Measurements from ENCODE around the gene ADGRL2. TPM values are rescaled to one million over a fixed set of nuclear protein-coding genes. Genes with fewer than 3 reads are reported as not detected.

Gene ADGRL2
- total RNA-seq, 1 experiment from 2014 or later, result 94.0 TPM

- H3K27me3 ChIP-seq (ENCODE audit: control insufficient read depth, insufficient read depth, low read length), result no peaks in the 10 kb centered on the region
- H3K4me3 ChIP-seq (ENCODE audit: insufficient read depth, low read depth, low read length), result no peak overlapping the region
- no peaks in the 10 kb centered on the region for H3K36me3 ChIP-seq (replicated peaks; ENCODE audit: control insufficient read depth, insufficient read depth, low read length)
- DNase-seq, result no peak
Measured at GRCh38 chr1:81823082-81823481, 22.3 kb downstream of the ADGRL2 start.

GRCh38 chr1:81824759-81825158, 24.0 kb downstream of the ADGRL2 start:
- no peak overlapping the region for H3K4me3 ChIP-seq (ENCODE audit: insufficient read depth, low read depth, low read length)
- H3K36me3 ChIP-seq (replicated peaks; ENCODE audit: control insufficient read depth, insufficient read depth, low read length), result no peaks in the 10 kb centered on the region
- no peaks in the 10 kb centered on the region for H3K27me3 ChIP-seq (ENCODE audit: control insufficient read depth, insufficient read depth, low read length)
- no peak for DNase-seq

GRCh38 chr1:81827942-81828341, 27.2 kb downstream of the ADGRL2 start:
- no peaks in the 10 kb centered on the region for H3K36me3 ChIP-seq (replicated peaks; ENCODE audit: control insufficient read depth, insufficient read depth, low read length)
- no peak overlapping the region for H3K4me3 ChIP-seq (ENCODE audit: insufficient read depth, low read depth, low read length)
- no peak for DNase-seq
- H3K27me3 ChIP-seq (ENCODE audit: control insufficient read depth, insufficient read depth, low read length), result no peaks in the 10 kb centered on the region

GRCh38 chr1:81832573-81832972, 31.8 kb downstream of the ADGRL2 start:
- H3K36me3 ChIP-seq (replicated peaks; ENCODE audit: control insufficient read depth, insufficient read depth, low read length), result no peaks in the 10 kb centered on the region
- DNase-seq, result no peak

GRCh38 chr1:81833722-81834121, 33.0 kb downstream of the ADGRL2 start:
- no peak for DNase-seq
- no peaks in the 10 kb centered on the region for H3K27me3 ChIP-seq (ENCODE audit: control insufficient read depth, insufficient read depth, low read length)
- H3K36me3 ChIP-seq (replicated peaks; ENCODE audit: control insufficient read depth, insufficient read depth, low read length), result no peaks in the 10 kb centered on the region
- H3K4me3 ChIP-seq (ENCODE audit: insufficient read depth, low read depth, low read length), result no peak overlapping the region

More at GRCh38 chr1:81832573-81832972, 31.8 kb downstream of the ADGRL2 start:
- Histone ChIP-seq H3K27me3 (ENCODE audit: control insufficient read depth, insufficient read depth, low read length) (no peaks in the 10 kb centered on the region), H3K4me3 (ENCODE audit: insufficient read depth, low read depth, low read length) (no peak overlapping the region)

GRCh38 chr1:81834268-81834667, 33.5 kb downstream of the ADGRL2 start:
- Histone ChIP-seq H3K36me3 (replicated peaks; ENCODE audit: control insufficient read depth, insufficient read depth, low read length) (no peaks in the 10 kb centered on the region), H3K27me3 (ENCODE audit: control insufficient read depth, insufficient read depth, low read length) (no peaks in the 10 kb centered on the region), H3K4me3 (ENCODE audit: insufficient read depth, low read depth, low read length) (no peak overlapping the region)
- DNase-seq, result no peak

GRCh38 chr1:81834921-81835698, 34.4 kb downstream of the ADGRL2 start:
- no peak overlapping the region for H3K4me3 ChIP-seq (ENCODE audit: insufficient read depth, low read depth, low read length)
- no peak for DNase-seq
- H3K36me3 ChIP-seq (replicated peaks; ENCODE audit: control insufficient read depth, insufficient read depth, low read length), result no peaks in the 10 kb centered on the region
- no peaks in the 10 kb centered on the region for H3K27me3 ChIP-seq (ENCODE audit: control insufficient read depth, insufficient read depth, low read length)

GRCh38 chr1:81836007-81836626, 35.4 kb downstream of the ADGRL2 start:
- H3K4me3 ChIP-seq (ENCODE audit: insufficient read depth, low read depth, low read length), result no peak overlapping the region

GRCh38 chr1:81838600-81839218, 38.0 kb downstream of the ADGRL2 start:
- H3K36me3 ChIP-seq (replicated peaks; ENCODE audit: control insufficient read depth, insufficient read depth, low read length), result no peaks in the 10 kb centered on the region
- no peak for DNase-seq

More at GRCh38 chr1:81836007-81836626, 35.4 kb downstream of the ADGRL2 start:
- Histone ChIP-seq H3K27me3 (ENCODE audit: control insufficient read depth, insufficient read depth, low read length) (no peaks in the 10 kb centered on the region), H3K36me3 (replicated peaks; ENCODE audit: control insufficient read depth, insufficient read depth, low read length) (no peaks in the 10 kb centered on the region)
- DNase-seq, result no peak

GRCh38 chr1:81840805-81841204, 40.1 kb downstream of the ADGRL2 start:
- no peak for DNase-seq
- no peaks in the 10 kb centered on the region for H3K27me3 ChIP-seq (ENCODE audit: control insufficient read depth, insufficient read depth, low read length)
- H3K4me3 ChIP-seq (ENCODE audit: insufficient read depth, low read depth, low read length), result no peak overlapping the region
- no peaks in the 10 kb centered on the region for H3K36me3 ChIP-seq (replicated peaks; ENCODE audit: control insufficient read depth, insufficient read depth, low read length)

More at GRCh38 chr1:81838600-81839218, 38.0 kb downstream of the ADGRL2 start:
- Histone ChIP-seq H3K4me3 (ENCODE audit: insufficient read depth, low read depth, low read length) (no peak overlapping the region), H3K27me3 (ENCODE audit: control insufficient read depth, insufficient read depth, low read length) (no peaks in the 10 kb centered on the region)

- Histone ChIP-seq H3K4me3 (ENCODE audit: insufficient read depth, low read depth, low read length) (no peak overlapping the region), H3K27me3 (ENCODE audit: control insufficient read depth, insufficient read depth, low read length) (no peaks in the 10 kb centered on the region), H3K36me3 (replicated peaks; ENCODE audit: control insufficient read depth, insufficient read depth, low read length) (no peaks in the 10 kb centered on the region)
- no peak for DNase-seq
Measured at GRCh38 chr1:81841795-81842194, 41.1 kb downstream of the ADGRL2 start.

- no peak for DNase-seq
- no peaks in the 10 kb centered on the region for H3K27me3 ChIP-seq (ENCODE audit: control insufficient read depth, insufficient read depth, low read length)
- no peaks in the 10 kb centered on the region for H3K36me3 ChIP-seq (replicated peaks; ENCODE audit: control insufficient read depth, insufficient read depth, low read length)
- H3K4me3 ChIP-seq (ENCODE audit: insufficient read depth, low read depth, low read length), result no peak overlapping the region
Measured at GRCh38 chr1:81844477-81844876, 43.7 kb downstream of the ADGRL2 start.

GRCh38 chr1:81846630-81847029, 45.9 kb downstream of the ADGRL2 start:
- Histone ChIP-seq H3K36me3 (replicated peaks; ENCODE audit: control insufficient read depth, insufficient read depth, low read length) (no peaks in the 10 kb centered on the region), H3K27me3 (ENCODE audit: control insufficient read depth, insufficient read depth, low read length) (no peaks in the 10 kb centered on the region), H3K4me3 (ENCODE audit: insufficient read depth, low read depth, low read length) (no peak overlapping the region)
- DNase-seq, result no peak

GRCh38 chr1:81847063-81847462, 46.3 kb downstream of the ADGRL2 start:
- no peak overlapping the region for H3K4me3 ChIP-seq (ENCODE audit: insufficient read depth, low read depth, low read length)
- no peaks in the 10 kb centered on the region for H3K36me3 ChIP-seq (replicated peaks; ENCODE audit: control insufficient read depth, insufficient read depth, low read length)
- H3K27me3 ChIP-seq (ENCODE audit: control insufficient read depth, insufficient read depth, low read length), result no peaks in the 10 kb centered on the region
- DNase-seq, result no peak
